Erythroblast (primary cell): ENCODE results near the gene YPEL4.
"Not testable (repeated sequence)": the region's sequence is repeated elsewhere in the genome, so short reads cannot be mapped to it uniquely, and the experiment has no call there.

Source experiments
- DNase-seq, 2 experiments: peaks; one replicate each; lab custom pipeline; 2025; lab: John Stamatoyannopoulos, UW
- GATA1 ChIP-seq: IDR thresholded peaks from 2 replicates; pipeline ENCODE4 v1.6.1; 2011; ENCODE audit warnings: low read depth, mild to moderate bottlenecking, control low read depth, low read length, moderate library complexity
- POLR2A ChIP-seq: IDR thresholded peaks from 2 replicates; pipeline ENCODE4 v1.6.1; 2011; ENCODE audit warnings: mild to moderate bottlenecking, low read length

The YPEL4 gene, protein sequence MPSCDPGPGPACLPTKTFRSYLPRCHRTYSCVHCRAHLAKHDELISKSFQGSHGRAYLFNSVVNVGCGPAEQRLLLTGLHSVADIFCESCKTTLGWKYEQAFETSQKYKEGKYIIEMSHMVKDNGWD

DNA sequence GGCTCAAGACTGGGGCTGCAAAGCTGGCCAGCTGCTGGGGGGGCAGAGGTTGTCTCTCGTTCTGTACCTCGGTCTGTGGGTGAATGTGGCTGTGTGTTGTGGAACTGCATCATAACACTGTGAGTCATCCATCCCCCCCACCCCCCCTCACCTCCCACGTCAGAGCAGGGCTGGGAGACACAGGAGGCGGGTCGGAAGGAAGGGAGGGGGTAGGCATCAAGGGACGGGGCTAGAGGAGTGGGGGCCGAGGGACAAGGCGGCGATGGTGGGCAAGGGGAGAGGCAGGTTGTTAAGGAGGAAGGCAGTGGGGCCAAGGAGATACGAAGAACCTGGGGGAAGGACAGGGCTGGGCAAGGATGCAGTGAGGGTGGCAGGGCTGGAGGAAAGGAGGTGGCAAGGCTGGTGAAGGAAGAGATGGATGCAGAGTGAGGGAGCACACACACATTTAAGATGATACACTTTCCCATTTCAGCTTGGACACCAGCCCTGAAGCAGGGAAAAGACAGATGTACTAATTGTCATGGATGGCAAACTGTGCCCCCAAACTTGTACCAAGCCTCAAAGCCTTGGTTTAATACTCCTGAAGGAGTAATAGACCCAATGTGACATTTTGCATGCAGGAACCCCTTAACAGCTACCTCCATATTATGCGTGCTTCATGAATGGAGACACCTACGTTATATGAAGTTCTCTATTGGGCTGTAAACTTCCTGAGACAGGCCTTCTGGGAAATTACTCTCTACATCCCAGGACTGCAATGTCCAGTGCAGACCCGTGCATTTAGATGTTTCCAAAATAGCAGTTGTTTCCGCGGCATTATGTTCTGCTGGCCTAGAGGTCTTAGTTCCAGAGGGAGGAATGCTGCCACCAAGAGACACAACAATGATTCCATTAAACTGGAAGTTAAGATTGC lies at the start of gene YPEL4:
TSS of gene YPEL4 (minus strand) at position 87 of the 913 bp plus-strand sequence. CDS start 2,805 bp downstream, outside the sequence.
- TF ChIP-seq GATA1 (no peak), POLR2A (peak; percentile 25)
- DNase-seq: peak; percentile 87 to 94

DNA sequence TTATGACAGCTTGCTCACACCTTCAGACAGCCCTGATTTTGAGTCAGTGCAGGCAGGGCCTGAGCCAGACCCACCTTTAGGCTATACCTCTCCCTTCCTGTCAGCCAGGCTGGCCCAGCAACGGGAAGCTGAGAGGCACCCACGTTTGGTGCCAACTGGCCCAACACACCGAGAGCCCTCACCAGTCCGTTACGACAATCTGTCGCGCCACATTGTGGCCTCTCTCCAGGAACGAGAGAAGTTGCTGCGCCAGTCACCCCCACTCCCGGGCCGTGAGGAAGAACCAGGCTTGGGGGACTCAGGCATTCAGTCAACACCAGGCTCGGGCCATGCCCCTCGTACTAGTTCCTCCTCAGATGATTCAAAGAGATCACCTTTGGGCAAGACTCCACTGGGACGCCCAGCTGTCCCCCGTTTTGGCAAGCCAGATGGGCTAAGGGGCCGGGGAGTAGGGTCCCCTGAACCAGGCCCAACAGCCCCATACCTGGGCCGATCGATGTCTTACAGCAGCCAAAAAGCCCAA lies 49.2 kb upstream of the YPEL4 start:
- no peak for DNase-seq
- TF ChIP-seq POLR2A (no peak), GATA1 (no peak)

DNA sequence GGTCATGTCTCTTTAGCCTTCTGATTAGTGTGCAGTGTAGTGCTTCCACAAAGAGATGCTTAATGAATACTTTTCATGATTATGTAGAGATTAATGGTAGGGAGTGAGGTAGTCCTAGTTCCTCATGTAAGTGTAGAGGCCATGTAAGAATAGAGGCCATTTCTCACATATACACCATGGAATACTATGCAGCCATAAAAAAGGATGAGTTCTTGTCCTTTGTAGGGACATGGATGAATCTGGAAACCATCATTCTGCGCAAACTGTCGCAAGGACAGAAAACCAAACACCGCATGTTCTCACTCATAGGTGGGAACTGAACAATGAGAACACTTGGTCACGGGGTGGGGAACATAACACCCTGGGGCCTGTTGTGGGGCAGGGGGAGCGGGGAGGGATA lies 40.8 kb upstream of the YPEL4 start:
- not testable (repeated sequence) for DNase-seq

DNA sequence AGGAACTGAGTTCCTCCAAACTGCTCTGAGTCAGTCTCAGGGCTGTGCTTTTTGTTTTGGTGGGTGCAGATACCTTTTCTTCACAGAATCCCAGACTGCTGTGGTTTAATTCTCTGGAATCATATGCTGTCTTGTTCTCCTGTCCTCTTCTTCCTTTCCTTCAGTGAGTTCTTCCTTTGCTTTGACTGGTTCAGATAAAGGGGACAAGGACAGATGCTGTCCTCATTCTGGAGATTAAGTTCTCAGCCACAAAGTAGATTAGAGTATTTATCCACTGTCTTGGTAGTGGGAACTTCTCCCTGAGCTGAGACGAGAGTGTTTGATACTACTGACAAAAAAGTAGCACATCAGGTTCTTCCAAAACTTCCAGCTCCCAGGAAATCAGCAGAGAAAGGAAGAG lies 31.5 kb upstream of the YPEL4 start:
- no peak for TF ChIP-seq POLR2A
- TF ChIP-seq GATA1: no peak
- peak; percentile 30 to 62 for DNase-seq

DNA sequence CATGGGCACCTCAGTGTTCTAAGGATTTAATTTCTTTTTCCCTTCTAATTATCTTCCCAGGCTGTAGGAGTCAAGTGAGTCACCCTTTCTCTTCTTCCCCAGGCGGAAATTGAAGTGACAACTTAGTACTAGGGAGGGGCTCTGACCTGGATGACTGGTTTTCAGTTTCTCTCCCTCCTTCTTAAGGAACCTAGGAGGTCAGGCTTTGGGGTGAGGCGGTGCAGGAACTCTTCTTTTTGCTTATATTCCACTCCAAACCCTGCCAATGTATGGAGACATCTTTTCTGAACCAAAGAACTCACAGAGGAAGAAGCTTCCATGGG lies 30.8 kb upstream of the YPEL4 start:
- TF ChIP-seq POLR2A (no peak), GATA1 (no peak)
- peak; percentile 16 to 51 for DNase-seq

DNA sequence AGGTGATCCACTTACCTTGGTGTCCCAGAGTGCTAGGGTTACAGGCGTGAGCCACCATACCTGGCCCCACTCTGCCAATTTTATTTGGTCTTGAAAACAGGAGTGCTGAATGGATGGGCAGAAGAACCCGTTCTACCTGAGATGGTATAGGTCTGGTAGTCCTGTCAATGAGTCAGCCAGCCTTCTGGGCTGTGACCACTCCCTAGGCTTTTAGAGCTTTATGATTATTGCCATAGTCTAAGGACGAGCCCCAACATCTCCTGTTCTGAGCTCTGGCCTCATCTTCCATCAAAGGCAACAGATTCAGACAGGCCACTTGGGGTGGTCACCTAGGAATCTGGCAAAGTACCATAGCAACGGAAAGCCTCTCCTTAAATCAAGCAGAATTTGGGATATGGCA lies 29.7 kb upstream of the YPEL4 start:
- no peak for DNase-seq
- TF ChIP-seq GATA1: no peak
- TF ChIP-seq POLR2A: no peak

DNA sequence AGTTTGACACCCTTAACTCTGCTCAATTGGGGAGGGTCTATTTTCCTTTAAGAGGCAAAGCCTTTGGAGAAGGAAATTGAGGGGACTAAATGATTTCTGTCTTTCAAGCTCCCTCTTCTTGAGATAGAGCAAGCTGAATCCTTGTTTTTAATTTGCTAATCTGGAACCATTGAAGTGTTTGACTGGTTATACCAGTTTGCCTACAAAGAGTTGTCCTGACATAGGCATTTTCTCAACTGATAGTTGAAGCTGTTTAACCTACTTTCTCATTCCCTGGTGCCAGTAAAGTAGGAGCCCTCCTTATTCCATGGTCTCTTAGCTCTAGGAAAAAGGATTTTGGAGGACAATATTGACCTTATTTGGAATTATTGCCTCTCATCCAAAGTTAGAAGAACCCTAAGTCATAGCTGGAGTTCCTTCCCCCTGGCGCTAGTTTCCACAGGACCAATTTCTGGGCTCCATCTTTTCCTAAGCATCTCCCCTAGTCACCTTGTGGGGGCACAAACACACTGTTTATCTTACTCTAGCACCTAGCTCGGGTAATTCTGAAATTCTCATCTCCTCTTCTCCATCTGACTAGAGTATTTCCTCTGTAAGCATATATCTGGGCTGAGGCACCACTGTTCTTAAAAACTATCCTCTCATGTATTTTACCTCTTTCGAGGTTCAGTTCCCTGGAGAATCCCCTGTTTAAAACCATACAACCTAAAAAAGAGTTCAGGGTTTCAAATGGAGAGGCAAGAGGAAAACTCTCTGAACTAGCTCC lies 25.6 kb upstream of the YPEL4 start:
- no peak for DNase-seq
- no peak for TF ChIP-seq POLR2A
- TF ChIP-seq GATA1: no peak

DNA sequence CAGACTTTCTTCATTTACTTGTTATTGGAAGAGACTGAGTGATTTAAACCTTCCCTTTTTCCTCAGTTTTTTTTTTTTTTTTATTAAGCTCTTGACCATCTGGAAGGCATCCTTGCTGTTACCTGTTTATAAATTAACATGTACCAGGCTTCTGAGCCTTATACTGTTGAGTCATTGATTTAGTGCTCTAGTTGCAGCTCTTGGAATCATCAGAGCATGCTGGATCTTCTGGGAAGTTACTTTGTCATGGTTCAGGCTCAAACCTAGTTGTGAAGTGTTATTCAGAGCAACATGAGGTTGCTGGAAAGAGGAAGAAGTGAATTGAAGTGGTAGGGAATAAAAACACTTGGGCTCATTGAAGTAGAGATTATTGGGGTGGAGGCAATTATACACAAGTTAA lies 24.5 kb upstream of the YPEL4 start:
- DNase-seq: no peak
- TF ChIP-seq POLR2A: no peak
- TF ChIP-seq GATA1: no peak

DNA sequence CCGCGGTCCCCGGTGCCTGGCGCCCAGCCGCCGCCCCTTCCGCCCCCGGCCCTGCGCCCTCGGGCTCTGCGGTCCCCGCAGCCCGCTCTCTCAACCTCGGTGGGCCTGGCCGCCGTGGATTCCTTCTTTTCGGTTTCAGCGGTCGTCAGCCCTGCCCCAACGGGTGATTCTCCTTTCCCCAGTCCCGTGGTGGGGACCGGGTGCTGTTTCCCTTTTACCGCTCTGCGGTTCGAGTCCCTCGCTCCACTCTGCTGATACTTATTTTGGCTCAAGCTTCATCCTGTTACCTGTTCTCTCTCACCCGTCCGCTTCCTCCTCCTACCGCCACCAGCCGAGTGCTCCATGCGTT lies 18.7 kb upstream of the YPEL4 start:
- peak in 1 of 2 experiments; percentile 66 for DNase-seq

DNA sequence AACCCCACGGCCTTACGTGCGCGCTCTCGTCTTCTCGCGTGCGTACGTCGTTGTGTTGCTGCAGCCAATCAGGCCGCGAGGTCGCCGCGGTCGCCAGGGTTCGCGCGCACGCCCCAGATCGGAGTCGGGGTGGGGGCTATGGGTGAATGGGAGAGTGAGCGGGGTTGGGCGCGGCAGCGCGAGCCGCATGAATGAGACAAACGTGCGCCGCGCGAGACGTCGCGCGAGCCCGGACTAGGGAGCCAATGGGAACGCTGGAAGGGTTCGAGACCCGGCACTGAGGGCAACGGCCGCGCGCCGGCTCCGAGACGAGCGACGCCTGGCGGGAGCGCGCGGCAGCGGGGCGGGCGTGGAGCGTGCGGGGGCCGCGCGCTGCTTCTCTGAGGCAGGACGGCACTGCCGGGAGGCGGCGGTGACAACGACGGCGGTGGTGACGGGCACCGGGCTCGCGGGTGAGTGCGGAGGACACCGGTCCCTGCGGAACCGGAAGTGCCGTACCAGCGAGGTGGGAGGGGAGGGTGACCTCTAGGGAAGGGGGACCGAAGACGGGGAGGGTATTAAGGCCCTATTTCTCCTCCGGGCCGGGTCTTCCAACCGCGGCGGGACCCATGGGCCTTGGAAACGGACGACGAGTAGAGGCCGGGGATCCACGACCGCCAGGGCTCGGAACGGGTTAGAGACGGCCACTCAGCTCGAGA lies 18.2 kb upstream of the YPEL4 start, which contains the start of gene ZDHHC5:
TSS of gene ZDHHC5 (plus strand) at position 379 of the 698 bp plus-strand sequence. CDS start 4,977 bp downstream, outside the sequence.
- DNase-seq: peak; percentile 100
- TF ChIP-seq GATA1 (no peak), POLR2A (peak; percentile 93)

More for the DNA sequence above, 18.7 kb upstream of the YPEL4 start:
- TF ChIP-seq GATA1: no peak
- no peak for TF ChIP-seq POLR2A

DNA sequence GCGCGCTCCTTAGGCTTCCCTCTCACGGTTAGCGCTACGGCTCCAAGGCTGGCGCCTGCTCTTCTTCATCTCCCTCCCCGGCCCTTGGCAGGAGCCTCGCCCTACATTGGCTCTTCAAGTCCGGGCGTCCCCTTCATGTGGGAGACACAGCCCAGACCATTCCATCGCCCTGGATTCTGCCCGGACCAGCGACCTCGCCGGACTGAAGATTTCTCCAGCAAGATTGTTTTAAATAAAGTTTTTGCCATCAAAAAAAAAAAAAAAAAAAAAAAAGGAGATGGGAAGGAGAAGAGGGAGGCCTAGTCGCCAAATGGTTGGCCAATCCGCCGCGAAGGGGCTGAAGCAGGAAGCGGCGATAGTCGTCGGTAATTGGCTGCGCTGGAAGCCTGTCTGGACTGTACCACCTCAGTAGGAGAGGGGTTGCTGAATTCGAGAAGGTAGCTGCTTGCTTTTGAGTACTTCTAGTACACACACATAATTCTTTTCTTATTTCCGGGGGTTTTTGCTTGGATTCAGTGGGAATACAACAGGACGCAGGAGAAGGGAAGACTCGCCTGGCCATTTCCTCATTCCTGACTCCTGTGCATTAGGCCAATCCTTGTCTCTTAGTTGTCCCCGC lies 17.5 kb upstream of the YPEL4 start:
- TF ChIP-seq POLR2A: no peak
- TF ChIP-seq GATA1: no peak

DNA sequence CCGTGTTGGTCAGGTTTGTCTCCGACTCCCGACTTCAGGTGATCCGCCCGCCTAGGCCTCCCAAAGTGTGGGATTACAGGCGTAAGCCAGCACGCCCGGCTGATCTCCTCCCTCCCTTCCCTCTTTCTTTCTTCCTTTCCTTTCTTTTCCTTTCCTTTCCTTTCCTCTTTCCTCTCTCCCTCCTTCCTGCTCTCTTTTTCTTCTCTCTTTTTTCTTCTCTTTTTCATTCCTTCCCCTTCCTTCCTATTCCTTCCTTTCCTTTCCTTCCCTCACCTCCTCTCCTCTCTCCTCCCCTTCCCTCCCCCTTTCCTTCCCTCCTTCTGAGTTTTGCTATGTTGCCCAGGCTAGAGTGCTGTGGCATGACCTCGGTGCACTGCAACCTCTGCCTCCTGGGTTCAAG lies 14.3 kb upstream of the YPEL4 start:
- no peak for TF ChIP-seq POLR2A
- TF ChIP-seq GATA1: no peak

More for the DNA sequence above, 17.5 kb upstream of the YPEL4 start:
- DNase-seq: peak; percentile 99 to 100

DNA sequence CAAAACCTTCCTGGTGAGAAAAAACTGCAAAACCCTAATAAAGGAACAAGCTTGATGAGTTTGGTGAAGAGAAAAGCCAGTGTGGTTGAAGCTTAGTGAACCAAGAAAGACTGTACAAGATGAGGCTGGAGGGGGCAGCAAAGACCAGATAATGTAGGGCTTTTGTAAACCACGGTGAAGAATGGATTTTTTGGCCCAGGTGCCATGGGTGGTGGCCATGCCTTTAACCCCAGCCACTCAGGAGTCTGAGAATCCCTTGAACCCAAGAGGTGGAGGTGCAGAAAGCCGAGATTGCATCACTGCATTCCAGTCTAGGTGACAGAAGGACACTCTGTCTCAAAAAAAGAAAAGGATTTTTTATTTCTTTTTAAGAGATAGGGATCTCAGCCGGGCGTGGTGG lies 13.2 kb upstream of the YPEL4 start:
- peak; percentile 54 to 61 for DNase-seq
- no peak for TF ChIP-seq GATA1
- no peak for TF ChIP-seq POLR2A

More for the DNA sequence above, 14.3 kb upstream of the YPEL4 start:
- no peak for DNase-seq
